Measurements from ENCODE around the gene TFDP1. TPM values are rescaled to one million over a fixed set of nuclear protein-coding genes. Genes with fewer than 3 reads are reported as not detected.

The TFDP1 gene
- polyA plus RNA-seq, 2 donors = 24.2 to 50.3 TPM

DNA sequence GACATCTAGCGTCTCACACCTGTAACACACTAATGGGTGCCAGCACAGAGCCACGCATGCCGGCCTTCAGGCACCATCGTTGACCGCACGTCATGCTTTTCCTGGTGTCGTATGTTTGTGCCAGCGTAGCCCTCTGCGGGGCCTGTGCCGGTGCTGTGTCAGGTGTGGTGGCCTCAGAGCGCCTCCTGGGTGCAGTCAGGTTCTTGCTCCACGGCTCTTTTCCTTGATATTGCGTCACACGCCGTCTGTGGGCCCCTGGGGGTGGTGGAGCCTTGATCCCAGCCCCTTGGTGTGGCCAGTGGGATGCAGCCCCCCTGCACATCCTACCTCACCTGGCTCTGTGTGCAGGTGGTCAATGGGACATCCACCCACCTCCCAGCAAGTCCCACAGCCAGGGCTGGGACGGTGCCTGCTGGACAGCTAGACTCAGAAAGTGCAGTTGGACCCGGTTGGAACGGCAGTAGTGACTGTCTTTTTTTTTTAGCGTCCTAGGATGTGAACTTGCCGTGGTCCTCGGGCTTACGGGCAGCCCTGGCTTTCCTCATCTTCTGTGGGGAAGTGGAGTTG lies 24.5 kb downstream of the TFDP1 start:
- H3K4me1 ChIP-seq (ENCODE audit: control insufficient read depth in 2 of 2, insufficient read depth in 2 of 2, low read length in 1 of 2) = peaks cover 0 to 2% of the 10 kb centered on the region in 2 donors
- 92 to 94% methylated on average over 22 of the region's 22 CpGs for WGBS, 2 donors
- no peaks in the 10 kb centered on the region for H3K27me3 ChIP-seq (ENCODE audit: control insufficient read depth in 1 of 2, insufficient read depth in 2 of 2, low read length in 2 of 2)
- H3K27ac ChIP-seq (ENCODE audit: low read depth in 2 of 2, low read length in 1 of 2) = no peak overlapping the region
- H3K9me3 ChIP-seq (ENCODE audit: control insufficient read depth in 2 of 2, insufficient read depth in 1 of 2, low read depth in 1 of 2, low read length in 1 of 2) = no peaks in the 10 kb centered on the region
- no peak overlapping the region for H3K4me3 ChIP-seq (ENCODE audit: low read depth in 1 of 2, low read length in 2 of 2)
- peaks cover 0 to 59% of the 10 kb centered on the region in 2 donors for H3K36me3 ChIP-seq (ENCODE audit: control insufficient read depth in 2 of 2, insufficient read depth in 2 of 2, low read length in 1 of 2)

DNA sequence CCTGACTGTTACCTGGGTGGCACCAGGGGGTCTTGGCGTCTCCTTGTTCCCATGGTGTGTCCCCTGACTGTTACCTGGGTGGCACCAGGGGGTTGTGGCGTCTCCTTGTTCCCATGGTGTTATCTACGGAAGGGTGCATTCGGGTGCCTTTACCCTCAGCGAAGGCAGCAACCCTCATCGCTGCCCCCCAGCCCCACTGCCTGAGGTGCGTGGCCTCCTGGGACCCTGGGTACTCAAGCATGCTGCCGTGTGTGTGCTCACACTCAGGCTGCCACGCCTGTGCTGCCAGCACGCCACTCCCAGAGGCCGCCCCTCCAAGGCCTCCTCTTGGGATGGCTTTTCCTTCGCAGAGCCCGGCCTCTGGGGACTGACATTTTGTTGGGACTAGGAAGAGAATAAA lies 25.1 kb downstream of the TFDP1 start:
- 91 to 93% methylated on average over 13 of the region's 13 CpGs for WGBS, 2 donors

DNA sequence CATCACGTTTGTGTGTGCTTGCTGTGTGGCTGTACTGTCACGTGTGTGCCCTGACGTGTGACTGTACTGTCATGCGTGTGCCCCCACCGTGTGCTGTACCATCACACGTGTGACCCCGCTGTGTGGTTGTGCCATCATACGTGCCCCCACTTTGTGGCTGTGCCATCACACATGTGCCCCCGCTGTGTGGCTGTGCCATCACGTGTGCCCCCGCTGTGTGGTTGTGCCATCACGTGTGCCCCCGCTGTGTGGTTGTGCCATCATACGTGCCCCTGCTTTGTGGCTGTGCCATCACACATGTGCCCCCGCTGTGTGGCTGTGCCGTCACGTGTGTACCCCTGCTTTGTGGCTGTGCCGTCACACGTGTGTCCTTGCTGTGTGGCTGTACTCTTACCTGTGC lies 25.7 kb downstream of the TFDP1 start:
- H3K4me3 ChIP-seq (ENCODE audit: low read depth in 1 of 2, low read length in 2 of 2) = no peak overlapping the region
- peaks cover 0 to 62% of the 10 kb centered on the region in 2 donors for H3K36me3 ChIP-seq (ENCODE audit: control insufficient read depth in 2 of 2, insufficient read depth in 2 of 2, low read length in 1 of 2)
- H3K4me1 ChIP-seq (ENCODE audit: control insufficient read depth in 2 of 2, insufficient read depth in 2 of 2, low read length in 1 of 2) = peaks cover 0 to 2% of the 10 kb centered on the region in 2 donors
- no peaks in the 10 kb centered on the region for H3K27me3 ChIP-seq (ENCODE audit: control insufficient read depth in 1 of 2, insufficient read depth in 2 of 2, low read length in 2 of 2)
- H3K27ac ChIP-seq (ENCODE audit: low read depth in 2 of 2, low read length in 1 of 2) = no peak overlapping the region
- H3K9me3 ChIP-seq (ENCODE audit: control insufficient read depth in 2 of 2, insufficient read depth in 1 of 2, low read depth in 1 of 2, low read length in 1 of 2) = no peaks in the 10 kb centered on the region
- 94 to 95% methylated on average over 19 of the region's 19 CpGs for WGBS, 2 donors

More for the DNA sequence above, 25.1 kb downstream of the TFDP1 start:
- H3K27me3 ChIP-seq (ENCODE audit: control insufficient read depth in 1 of 2, insufficient read depth in 2 of 2, low read length in 2 of 2) = no peaks in the 10 kb centered on the region
- H3K36me3 ChIP-seq (ENCODE audit: control insufficient read depth in 2 of 2, insufficient read depth in 2 of 2, low read length in 1 of 2) = peaks cover 0 to 61% of the 10 kb centered on the region in 2 donors
- H3K27ac ChIP-seq (ENCODE audit: low read depth in 2 of 2, low read length in 1 of 2) = no peak overlapping the region
- peaks cover 0 to 2% of the 10 kb centered on the region in 2 donors for H3K4me1 ChIP-seq (ENCODE audit: control insufficient read depth in 2 of 2, insufficient read depth in 2 of 2, low read length in 1 of 2)
- H3K9me3 ChIP-seq (ENCODE audit: control insufficient read depth in 2 of 2, insufficient read depth in 1 of 2, low read depth in 1 of 2, low read length in 1 of 2) = no peaks in the 10 kb centered on the region
- H3K4me3 ChIP-seq (ENCODE audit: low read depth in 1 of 2, low read length in 2 of 2) = no peak overlapping the region

DNA sequence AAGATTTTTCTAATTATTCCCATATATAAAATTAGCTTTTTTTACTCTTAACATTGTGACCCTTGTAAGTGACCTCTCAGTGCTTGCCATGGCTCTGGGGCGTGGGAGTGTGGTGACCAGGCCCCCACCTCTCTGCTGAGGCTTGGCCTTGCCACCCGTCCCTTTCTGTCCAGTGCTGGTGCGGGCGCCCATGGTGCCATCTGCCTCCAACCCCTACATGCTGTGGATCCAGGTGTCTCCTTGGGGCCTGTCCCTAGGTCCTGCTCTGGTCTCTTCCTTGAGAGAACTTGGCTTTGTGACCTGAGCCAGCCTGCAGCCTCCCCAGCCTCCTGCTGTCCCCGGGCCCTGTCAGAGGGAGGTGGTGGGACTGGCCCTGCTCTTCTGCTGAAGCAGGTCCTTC lies 27.4 kb downstream of the TFDP1 start:
- no peak overlapping the region for H3K4me3 ChIP-seq (ENCODE audit: low read depth in 1 of 2, low read length in 2 of 2)
- 95 to 98% methylated on average over 5 of the region's 5 CpGs for WGBS, 2 donors
- H3K4me1 ChIP-seq (ENCODE audit: control insufficient read depth in 2 of 2, insufficient read depth in 2 of 2, low read length in 1 of 2) = peaks cover 0 to 2% of the 10 kb centered on the region in 2 donors
- peaks cover 0 to 58% of the 10 kb centered on the region in 2 donors for H3K36me3 ChIP-seq (ENCODE audit: control insufficient read depth in 2 of 2, insufficient read depth in 2 of 2, low read length in 1 of 2)
- no peaks in the 10 kb centered on the region for H3K9me3 ChIP-seq (ENCODE audit: control insufficient read depth in 2 of 2, insufficient read depth in 1 of 2, low read depth in 1 of 2, low read length in 1 of 2)
- H3K27ac ChIP-seq (ENCODE audit: low read depth in 2 of 2, low read length in 1 of 2) = no peak overlapping the region
- H3K27me3 ChIP-seq (ENCODE audit: control insufficient read depth in 1 of 2, insufficient read depth in 2 of 2, low read length in 2 of 2) = no peaks in the 10 kb centered on the region

DNA sequence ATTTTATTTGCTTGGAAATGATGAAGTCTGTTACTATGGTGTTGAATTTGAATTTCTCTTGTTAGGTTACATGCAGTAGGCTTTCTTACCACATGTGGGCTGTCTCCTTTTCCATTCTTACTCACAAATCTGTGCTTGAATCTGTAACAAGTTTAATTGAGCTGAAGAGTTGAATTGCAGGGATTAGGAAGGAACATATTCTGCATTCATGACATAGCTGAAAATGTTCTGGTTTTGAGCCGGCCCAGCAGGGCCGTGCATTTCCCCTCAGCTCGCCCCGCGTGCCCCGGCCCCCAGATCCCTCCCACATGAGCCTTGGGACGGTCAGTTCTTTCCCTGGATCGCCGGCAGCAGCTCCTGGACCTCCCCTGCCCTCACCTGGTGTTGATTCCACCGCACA lies 28.1 kb downstream of the TFDP1 start:
- H3K27me3 ChIP-seq (ENCODE audit: control insufficient read depth in 1 of 2, insufficient read depth in 2 of 2, low read length in 2 of 2) = no peaks in the 10 kb centered on the region
- no peak overlapping the region for H3K4me3 ChIP-seq (ENCODE audit: low read depth in 1 of 2, low read length in 2 of 2)
- H3K4me1 ChIP-seq (ENCODE audit: control insufficient read depth in 2 of 2, insufficient read depth in 2 of 2, low read length in 1 of 2) = no peaks in the 10 kb centered on the region
- no peaks in the 10 kb centered on the region for H3K9me3 ChIP-seq (ENCODE audit: control insufficient read depth in 2 of 2, insufficient read depth in 1 of 2, low read depth in 1 of 2, low read length in 1 of 2)
- H3K36me3 ChIP-seq (ENCODE audit: control insufficient read depth in 2 of 2, insufficient read depth in 2 of 2, low read length in 1 of 2) = peaks cover 0 to 54% of the 10 kb centered on the region in 2 donors
- H3K27ac ChIP-seq (ENCODE audit: low read depth in 2 of 2, low read length in 1 of 2) = no peak overlapping the region
- WGBS, 2 donors = 90 to 95% methylated on average over 10 of the region's 10 CpGs

DNA sequence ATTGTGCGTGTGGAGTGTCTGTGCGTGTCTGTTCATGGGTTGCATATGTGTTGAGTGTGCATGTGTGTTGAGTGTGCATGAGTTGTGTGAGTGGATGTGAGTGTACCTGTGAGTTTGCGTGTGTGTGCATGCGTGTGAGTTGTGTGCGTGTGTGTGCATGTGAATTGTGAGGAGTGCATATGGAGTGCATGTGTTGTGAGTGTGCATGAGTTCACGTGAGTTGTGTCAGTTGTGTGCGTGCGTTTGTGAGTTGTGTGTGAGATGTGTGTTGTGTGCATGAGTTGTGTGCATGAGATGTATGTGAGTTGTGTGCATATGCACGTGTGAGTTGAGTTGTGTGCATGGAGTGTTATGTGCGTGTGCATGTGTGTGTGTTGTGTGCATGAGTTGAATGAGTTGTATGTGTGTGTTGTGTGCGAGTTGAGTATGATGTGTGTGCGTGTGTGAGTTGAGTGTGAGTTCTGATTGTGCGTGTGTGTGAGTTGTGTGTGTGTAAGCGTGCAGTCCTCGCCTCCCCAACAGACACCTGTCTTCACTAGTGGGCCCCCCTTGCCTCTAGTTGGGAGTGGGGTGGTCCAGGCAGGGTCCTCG lies 29.3 kb downstream of the TFDP1 start:
- Histone ChIP-seq H3K36me3 (ENCODE audit: control insufficient read depth in 2 of 2, insufficient read depth in 2 of 2, low read length in 1 of 2) (peaks cover 0 to 41% of the 10 kb centered on the region in 2 donors), H3K9me3 (ENCODE audit: control insufficient read depth in 2 of 2, insufficient read depth in 1 of 2, low read depth in 1 of 2, low read length in 1 of 2) (no peaks in the 10 kb centered on the region), H3K4me1 (ENCODE audit: control insufficient read depth in 2 of 2, insufficient read depth in 2 of 2, low read length in 1 of 2) (no peaks in the 10 kb centered on the region), H3K27me3 (ENCODE audit: control insufficient read depth in 1 of 2, insufficient read depth in 2 of 2, low read length in 2 of 2) (no peaks in the 10 kb centered on the region), H3K27ac (ENCODE audit: low read depth in 2 of 2, low read length in 1 of 2) (no peak overlapping the region), H3K4me3 (ENCODE audit: low read depth in 1 of 2, low read length in 2 of 2) (no peak overlapping the region)
- WGBS, 2 donors = 97% methylated on average over 15 to 16 of the region's 16 CpGs

DNA sequence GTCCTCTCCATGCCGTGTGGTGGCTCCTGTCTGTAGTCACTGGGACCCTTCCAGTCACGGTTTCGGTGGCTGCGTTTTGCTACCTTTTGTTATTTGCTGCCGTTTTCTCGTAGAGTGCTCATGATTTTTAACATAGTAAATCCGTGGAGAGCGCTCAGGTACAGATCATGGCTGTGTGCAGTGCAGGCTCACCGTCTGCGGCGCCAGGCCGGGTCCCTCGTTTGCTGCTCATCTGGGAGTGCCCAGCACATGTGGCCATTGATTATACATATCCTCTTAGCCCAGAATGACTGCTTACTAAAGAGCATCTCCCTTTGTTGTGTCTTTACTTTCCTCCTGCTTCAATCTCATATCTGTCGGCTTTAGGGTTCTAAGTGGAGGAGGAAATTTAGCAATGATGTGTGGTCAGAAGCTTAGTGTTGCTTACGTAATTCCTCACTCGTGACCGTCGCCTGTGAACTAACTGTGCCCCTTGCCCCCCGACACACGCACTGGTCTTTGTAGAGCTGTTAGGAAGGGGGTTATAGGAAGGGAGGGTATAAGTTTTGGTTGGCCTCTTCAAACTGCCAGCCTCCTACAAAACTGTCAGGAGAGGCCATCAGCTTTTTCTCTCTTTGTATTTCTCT lies 31.8 kb downstream of the TFDP1 start:
- WGBS, 2 donors = 89% methylated on average over 20 of the region's 20 CpGs
- no peaks in the 10 kb centered on the region for H3K4me1 ChIP-seq (ENCODE audit: control insufficient read depth in 2 of 2, insufficient read depth in 2 of 2, low read length in 1 of 2)
- no peak overlapping the region for H3K4me3 ChIP-seq (ENCODE audit: low read depth in 1 of 2, low read length in 2 of 2)
- H3K27me3 ChIP-seq (ENCODE audit: control insufficient read depth in 1 of 2, insufficient read depth in 2 of 2, low read length in 2 of 2) = no peaks in the 10 kb centered on the region
- H3K36me3 ChIP-seq (ENCODE audit: control insufficient read depth in 2 of 2, insufficient read depth in 2 of 2, low read length in 1 of 2) = peaks cover 0 to 26% of the 10 kb centered on the region in 2 donors
- H3K27ac ChIP-seq (ENCODE audit: low read depth in 2 of 2, low read length in 1 of 2) = no peak overlapping the region
- H3K9me3 ChIP-seq (ENCODE audit: control insufficient read depth in 2 of 2, insufficient read depth in 1 of 2, low read depth in 1 of 2, low read length in 1 of 2) = no peaks in the 10 kb centered on the region

DNA sequence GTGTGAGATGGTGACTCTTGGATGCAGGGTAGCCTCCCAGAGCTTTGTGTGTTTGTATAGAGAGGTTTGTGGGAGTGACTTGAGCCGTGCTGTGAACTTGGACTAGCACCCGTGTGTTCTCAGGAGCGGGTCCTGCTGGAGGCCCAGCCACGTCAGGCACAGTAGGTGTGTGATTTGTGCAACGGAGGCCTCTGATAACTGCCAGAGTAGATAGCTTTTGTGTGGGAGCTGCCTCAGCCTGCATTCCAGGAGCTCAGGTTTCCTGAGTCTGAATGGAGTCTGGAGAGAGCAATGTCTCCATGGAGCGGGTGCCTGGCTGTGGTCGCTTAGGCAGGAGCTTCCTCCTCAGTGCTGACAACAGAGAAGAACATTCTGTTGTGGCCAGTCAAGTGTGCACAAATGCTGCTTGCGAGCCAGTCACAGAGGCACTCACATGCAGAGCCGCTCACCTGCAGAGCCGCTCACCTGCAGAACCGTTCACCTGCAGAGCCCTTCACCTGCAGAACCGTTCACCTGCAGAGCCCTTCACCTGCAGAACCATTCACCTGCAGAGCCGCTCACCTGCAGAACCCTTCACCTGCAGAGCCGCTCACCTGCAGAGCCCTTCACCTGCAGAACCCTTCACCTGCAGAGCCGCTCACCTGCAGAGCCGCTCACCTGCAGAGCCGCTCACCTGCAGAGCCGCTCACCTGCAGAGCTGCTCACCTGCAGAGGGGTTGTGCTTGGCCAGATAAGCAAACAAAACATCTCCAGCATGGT lies 32.6 kb downstream of the TFDP1 start:
- no peaks in the 10 kb centered on the region for H3K9me3 ChIP-seq (ENCODE audit: control insufficient read depth in 2 of 2, insufficient read depth in 1 of 2, low read depth in 1 of 2, low read length in 1 of 2)
- no peak overlapping the region for H3K4me3 ChIP-seq (ENCODE audit: low read depth in 1 of 2, low read length in 2 of 2)
- peaks cover 0 to 21% of the 10 kb centered on the region in 2 donors for H3K36me3 ChIP-seq (ENCODE audit: control insufficient read depth in 2 of 2, insufficient read depth in 2 of 2, low read length in 1 of 2)
- 75 to 81% methylated on average over 18 of the region's 18 CpGs for WGBS, 2 donors
- H3K27ac ChIP-seq (ENCODE audit: low read depth in 2 of 2, low read length in 1 of 2) = no peak overlapping the region
- H3K27me3 ChIP-seq (ENCODE audit: control insufficient read depth in 1 of 2, insufficient read depth in 2 of 2, low read length in 2 of 2) = no peaks in the 10 kb centered on the region
- no peaks in the 10 kb centered on the region for H3K4me1 ChIP-seq (ENCODE audit: control insufficient read depth in 2 of 2, insufficient read depth in 2 of 2, low read length in 1 of 2)

DNA sequence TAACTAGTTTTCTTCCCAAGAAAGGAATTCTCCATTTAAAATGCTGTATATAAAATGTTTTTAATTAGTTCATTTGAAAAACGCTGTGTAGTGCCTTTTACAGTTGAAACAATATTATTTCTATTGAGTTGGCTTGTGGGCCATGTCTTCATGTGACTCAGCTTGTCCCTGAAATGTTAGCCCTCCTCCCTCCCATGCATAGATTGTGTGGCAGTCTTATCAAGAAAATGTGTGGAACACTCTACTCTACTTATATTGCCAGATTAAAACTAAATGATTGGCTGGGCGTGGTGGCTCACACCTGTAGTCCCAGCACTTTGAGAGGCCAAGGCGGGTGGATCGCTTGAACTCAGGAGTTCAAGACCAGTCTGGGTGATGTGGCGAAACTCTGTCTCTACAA lies 33.4 kb downstream of the TFDP1 start:
- H3K27me3 ChIP-seq (ENCODE audit: control insufficient read depth in 1 of 2, insufficient read depth in 2 of 2, low read length in 2 of 2) = no peaks in the 10 kb centered on the region
- H3K9me3 ChIP-seq (ENCODE audit: control insufficient read depth in 2 of 2, insufficient read depth in 1 of 2, low read depth in 1 of 2, low read length in 1 of 2) = no peaks in the 10 kb centered on the region
- no peak overlapping the region for H3K27ac ChIP-seq (ENCODE audit: low read depth in 2 of 2, low read length in 1 of 2)
- no peak overlapping the region for H3K4me3 ChIP-seq (ENCODE audit: low read depth in 1 of 2, low read length in 2 of 2)
- WGBS, 2 donors = 92 to 97% methylated on average over 5 of the region's 5 CpGs
- H3K36me3 ChIP-seq (ENCODE audit: control insufficient read depth in 2 of 2, insufficient read depth in 2 of 2, low read length in 1 of 2) = peaks cover 0 to 21% of the 10 kb centered on the region in 2 donors
- H3K4me1 ChIP-seq (ENCODE audit: control insufficient read depth in 2 of 2, insufficient read depth in 2 of 2, low read length in 1 of 2) = no peaks in the 10 kb centered on the region
